CD8-positive, alpha-beta memory T cell (primary cell): ENCODE measurements around the gene ELMOD1. TPM values are rescaled to one million over a fixed set of nuclear protein-coding genes. Genes with fewer than 3 reads are reported as not detected.

Experiments used
- CTCF ChIA-PET: fragments of 350-600 bp; sonication (Branson Sonifier 250); formaldehyde crosslinking; loops from one replicate; lab custom pipeline; 2021; ENCODE audit warnings: antibody characterized with exemption; lab: Charles Lee
- POLR2A ChIA-PET: fragments of 350-600 bp; sonication (Branson Sonifier 250); formaldehyde crosslinking; loops from one replicate; lab custom pipeline; 2021; ENCODE audit warnings: antibody characterized with exemption; lab: Charles Lee
- DNase-seq, 5 donors: peaks; one replicate each; pipeline versions ENCODE4 v3.0.0 to v3.0.0-alpha.2; 2020 to 2022; ENCODE audit warnings: mixed read lengths in 1 of 5
- H3K27ac ChIP-seq: one replicate; pipeline ENCODE4 v1.7.0; 2013; ENCODE audit warnings: low read depth, mild to moderate bottlenecking, low read length, moderate library complexity
- H3K27me3 ChIP-seq: 2 replicates; pipeline ENCODE4 v1.7.0; 2013; ENCODE audit warnings: low read length, mild to moderate bottlenecking; ENCODE audit not compliant: insufficient read depth, poor library complexity, severe bottlenecking
- H3K36me3 ChIP-seq: 2 replicates; pipeline ENCODE4 v1.7.0; 2013; ENCODE audit warnings: mild to moderate bottlenecking, low read length, moderate library complexity; ENCODE audit not compliant: insufficient read depth
- H3K4me1 ChIP-seq: 2 replicates; pipeline ENCODE4 v1.7.0; 2013; ENCODE audit warnings: mild to moderate bottlenecking, low read length, moderate library complexity; ENCODE audit not compliant: insufficient read depth
- H3K4me3 ChIP-seq: 2 replicates; pipeline ENCODE4 v1.7.0; 2013; ENCODE audit warnings: mild to moderate bottlenecking, low read length
- H3K9me3 ChIP-seq: 2 replicates; pipeline ENCODE4 v1.7.0; 2013; ENCODE audit warnings: mild to moderate bottlenecking, low read length
- H3K27ac Mint-ChIP-seq, 8 donors: one replicate each; pipeline ENCODE4 v1.8.0; 2020 to 2021; ENCODE audit warnings: mixed read lengths in 8 of 8, mild to moderate bottlenecking in 6 of 8, inconsistent platforms in 3 of 8, moderate library complexity in 3 of 8
- H3K27me3 Mint-ChIP-seq, 2 donors: one replicate each; pipeline ENCODE4 v1.8.0; 2020 to 2021; ENCODE audit warnings: mixed read lengths in 2 of 2, mild to moderate bottlenecking in 1 of 2, moderate library complexity in 1 of 2
- H3K36me3 Mint-ChIP-seq, 3 donors: one replicate each; pipeline ENCODE4 v1.8.0; 2020 to 2021; ENCODE audit warnings: mixed read lengths in 3 of 3, inconsistent platforms in 1 of 3, mild to moderate bottlenecking in 1 of 3
- H3K4me1 Mint-ChIP-seq, 3 donors: one replicate each; pipeline ENCODE4 v1.8.0; 2020 to 2021; ENCODE audit warnings: mixed read lengths in 3 of 3, inconsistent platforms in 1 of 3, mild to moderate bottlenecking in 1 of 3
- H3K4me3 Mint-ChIP-seq, 7 donors: one replicate each; pipeline ENCODE4 v1.8.0; 2020 to 2021; ENCODE audit warnings: mixed read lengths in 7 of 7, mild to moderate bottlenecking in 6 of 7, moderate library complexity in 4 of 7, inconsistent platforms in 2 of 7
- H3K9me3 Mint-ChIP-seq, 5 donors: one replicate each; pipeline ENCODE4 v1.8.0; 2020 to 2022; ENCODE audit warnings: mixed read lengths in 5 of 5, mild to moderate bottlenecking in 3 of 5, moderate library complexity in 2 of 5, inconsistent platforms in 1 of 5
- polyA plus RNA-seq: library from polyadenylated mRNA; unstranded; fragments of 300-500 nt; fragmentation: Illumina TruSeq; gene quantifications from one replicate; pipeline ENCODE4 v1.2.3, GENCODE V29; 2021
- total RNA-seq, 2 experiments: library from RNA; stranded (reverse); gene quantifications; one replicate each; pipeline ENCODE4 v1.2.3, GENCODE V29; 2021

Gene ELMOD1
- total and polyA plus RNA-seq, 3 experiments from 2014 or later: not detected

DNA sequence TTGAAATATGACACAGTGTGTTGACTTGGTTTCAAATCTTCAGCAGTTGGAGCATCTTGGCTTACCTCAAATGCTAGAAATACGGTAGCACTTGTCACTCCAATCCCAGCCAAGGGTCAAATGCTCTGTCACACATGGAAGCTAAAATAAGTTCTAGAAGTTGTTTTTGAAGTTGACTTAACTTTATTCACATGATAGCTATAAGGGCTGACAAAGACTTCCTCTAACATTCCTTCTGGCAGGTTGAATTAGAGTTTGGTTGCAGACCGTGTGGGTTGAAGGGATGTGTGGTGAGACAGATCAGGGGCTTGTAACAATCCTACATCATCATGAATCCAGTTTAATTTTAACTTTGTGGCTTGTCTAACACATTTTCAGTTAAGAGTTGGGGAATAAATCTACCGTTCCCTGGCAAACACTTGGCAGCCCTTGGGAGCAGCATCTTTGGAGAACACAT lies 116.3 kb downstream of the ELMOD1 start:
- Mint-ChIP-seq H3K36me3 (no peaks in the 10 kb centered on the region), H3K27me3 (peaks cover 15 to 31% of the 10 kb centered on the region in 2 donors), H3K9me3 (no peaks in the 10 kb centered on the region), H3K4me1 (no peaks in the 10 kb centered on the region), H3K27ac (no peak overlapping the region), H3K4me3 (no peak overlapping the region)
- Histone ChIP-seq H3K27me3 (no peaks in the 10 kb centered on the region), H3K4me1 (no peaks in the 10 kb centered on the region), H3K27ac (no peak overlapping the region), H3K36me3 (no peaks in the 10 kb centered on the region), H3K4me3 (no peak overlapping the region), H3K9me3 (no peaks in the 10 kb centered on the region)
- DNase-seq: no peak
- CTCF ChIA-PET: no interaction called here
- POLR2A ChIA-PET: no interaction called here

DNA sequence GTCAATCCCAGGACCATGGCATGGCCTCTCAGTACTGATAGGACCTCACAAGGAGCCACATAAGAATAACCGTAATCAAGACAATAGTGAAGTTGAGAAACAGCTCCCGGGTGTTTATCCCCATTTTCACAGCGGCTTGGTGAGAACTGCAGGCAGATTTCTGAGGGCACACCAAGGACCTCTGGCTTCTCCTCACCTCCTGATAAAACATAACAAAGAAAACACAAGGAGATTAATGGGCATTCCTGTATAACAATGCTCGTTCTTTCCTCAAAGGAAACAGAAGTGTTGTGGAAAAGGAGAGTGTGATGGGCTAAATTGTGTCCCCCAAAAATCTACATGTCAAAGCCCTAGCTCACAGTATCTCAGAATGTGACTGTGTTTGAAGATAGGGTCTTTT lies 116.9 kb downstream of the ELMOD1 start:
- ChIA-PET CTCF (no interaction called here), POLR2A (no interaction called here)
- H3K36me3 Mint-ChIP-seq: no peaks in the 10 kb centered on the region
- no peak overlapping the region for H3K4me3 Mint-ChIP-seq
- DNase-seq: no peak
- H3K9me3 Mint-ChIP-seq: no peaks in the 10 kb centered on the region
- Histone ChIP-seq H3K27ac (no peak overlapping the region), H3K4me1 (no peaks in the 10 kb centered on the region), H3K36me3 (no peaks in the 10 kb centered on the region), H3K27me3 (no peaks in the 10 kb centered on the region), H3K9me3 (no peaks in the 10 kb centered on the region), H3K4me3 (no peak overlapping the region)
- H3K27me3 Mint-ChIP-seq: peaks cover 15 to 34% of the 10 kb centered on the region in 2 donors
- no peak overlapping the region for H3K27ac Mint-ChIP-seq
- H3K4me1 Mint-ChIP-seq: no peaks in the 10 kb centered on the region

DNA sequence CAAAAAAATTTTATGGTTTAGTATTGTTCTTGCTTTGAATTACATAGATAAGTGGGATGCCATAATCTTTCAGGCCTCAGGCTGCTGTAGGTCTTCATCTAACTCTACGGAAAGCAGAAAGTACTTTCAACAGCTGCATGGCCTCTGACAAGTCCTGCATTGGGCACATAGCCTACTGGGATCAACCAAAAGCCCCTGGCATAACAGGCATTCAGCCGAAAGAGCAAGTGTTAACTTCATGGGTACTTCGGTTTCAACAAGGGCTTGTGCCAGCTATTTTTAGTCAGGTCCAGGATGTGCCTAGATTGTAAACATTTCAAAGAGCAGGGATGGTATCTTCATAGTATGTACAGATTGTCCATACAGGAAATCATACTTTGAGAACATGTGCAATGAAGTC lies 117.8 kb downstream of the ELMOD1 start:
- H3K36me3 ChIP-seq: no peaks in the 10 kb centered on the region
- no peaks in the 10 kb centered on the region for H3K4me1 ChIP-seq
- no peak overlapping the region for H3K4me3 ChIP-seq
- no peaks in the 10 kb centered on the region for H3K27me3 ChIP-seq
- Mint-ChIP-seq H3K27me3 (peaks cover 13 to 37% of the 10 kb centered on the region in 2 donors), H3K27ac (no peak overlapping the region), H3K9me3 (no peaks in the 10 kb centered on the region), H3K4me1 (no peaks in the 10 kb centered on the region), H3K36me3 (no peaks in the 10 kb centered on the region), H3K4me3 (no peak overlapping the region)
- no peak for DNase-seq
- H3K27ac ChIP-seq: no peak overlapping the region
- H3K9me3 ChIP-seq: no peaks in the 10 kb centered on the region
- ChIA-PET CTCF (no interaction called here), POLR2A (no interaction called here)

DNA sequence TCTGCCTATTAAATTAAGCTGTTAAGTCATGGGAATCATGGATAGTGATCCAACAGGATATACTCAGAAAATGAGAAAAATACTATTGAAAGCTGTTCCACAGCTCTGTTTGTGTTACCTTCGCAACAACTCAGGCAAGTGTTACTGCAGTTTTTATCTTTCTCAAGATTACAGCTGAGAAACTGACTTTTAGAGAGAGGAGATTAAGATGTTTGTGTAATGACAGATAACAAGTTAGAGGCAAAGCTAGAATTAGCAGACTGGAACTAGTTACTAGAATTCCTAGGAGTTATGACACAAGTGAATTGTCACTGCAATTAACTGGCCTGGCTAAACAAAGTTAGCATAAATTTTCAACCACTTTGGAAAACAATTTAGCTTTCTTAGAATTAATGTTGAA lies 119.4 kb downstream of the ELMOD1 start:
- Histone ChIP-seq H3K4me1 (no peaks in the 10 kb centered on the region), H3K27ac (no peak overlapping the region), H3K27me3 (no peaks in the 10 kb centered on the region), H3K4me3 (no peak overlapping the region), H3K9me3 (no peaks in the 10 kb centered on the region), H3K36me3 (no peaks in the 10 kb centered on the region)
- ChIA-PET CTCF (no interaction called here), POLR2A (no interaction called here)
- Mint-ChIP-seq H3K27ac (no peak overlapping the region), H3K4me3 (no peak overlapping the region), H3K27me3 (peaks cover 17 to 40% of the 10 kb centered on the region in 2 donors), H3K4me1 (no peaks in the 10 kb centered on the region), H3K36me3 (no peaks in the 10 kb centered on the region), H3K9me3 (no peaks in the 10 kb centered on the region)
- DNase-seq: no peak

DNA sequence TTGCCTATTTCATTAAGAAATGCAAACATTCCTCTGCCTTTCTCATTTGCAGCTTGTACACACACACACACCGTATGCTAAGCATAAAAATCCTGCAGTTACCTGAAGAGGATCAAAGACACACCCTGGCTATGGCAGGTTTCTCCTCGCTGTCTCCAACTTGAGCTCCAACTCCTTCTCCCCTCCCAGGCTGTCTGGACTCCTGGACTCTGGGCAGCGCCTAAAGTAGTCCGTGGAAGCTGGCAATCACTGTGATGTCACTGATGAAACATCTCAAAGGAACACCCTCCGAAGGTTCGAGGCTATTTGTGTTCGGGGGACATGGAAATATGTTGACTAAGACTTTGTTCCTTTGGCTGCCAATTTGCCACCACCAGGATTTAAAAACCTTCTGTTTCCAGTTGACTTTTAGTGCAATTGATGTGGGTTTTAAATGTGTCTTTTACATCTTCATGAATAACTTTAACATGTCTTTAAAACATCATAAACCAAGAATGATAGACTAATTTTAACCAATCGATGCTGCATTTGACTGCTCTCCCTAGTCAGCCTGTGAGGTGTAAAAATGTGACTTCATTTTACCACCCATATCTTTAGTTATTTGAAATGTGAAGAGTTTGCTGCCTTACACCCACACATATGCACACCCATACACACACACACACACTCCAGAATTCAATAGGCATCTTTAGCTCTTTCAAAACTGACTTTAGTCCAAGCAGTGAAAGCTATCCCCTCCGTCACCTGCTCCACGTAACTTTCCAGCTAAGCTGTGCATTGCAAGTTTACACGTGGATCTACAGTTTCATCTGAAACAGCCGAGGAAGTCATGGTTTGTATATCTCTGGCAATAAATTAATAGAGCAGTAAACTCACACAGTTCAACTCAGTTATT lies 121.2 kb downstream of the ELMOD1 start, which contains the start of gene SLN:
Gene SLN, minus strand, starts transcription at position 196 of the 895 bp plus-strand sequence.
- H3K9me3 Mint-ChIP-seq: peaks cover 0 to 2% (median 0%) of the 10 kb centered on the region in 5 donors
- POLR2A ChIA-PET: no interaction called here
- no peaks in the 10 kb centered on the region for H3K36me3 Mint-ChIP-seq

DNA sequence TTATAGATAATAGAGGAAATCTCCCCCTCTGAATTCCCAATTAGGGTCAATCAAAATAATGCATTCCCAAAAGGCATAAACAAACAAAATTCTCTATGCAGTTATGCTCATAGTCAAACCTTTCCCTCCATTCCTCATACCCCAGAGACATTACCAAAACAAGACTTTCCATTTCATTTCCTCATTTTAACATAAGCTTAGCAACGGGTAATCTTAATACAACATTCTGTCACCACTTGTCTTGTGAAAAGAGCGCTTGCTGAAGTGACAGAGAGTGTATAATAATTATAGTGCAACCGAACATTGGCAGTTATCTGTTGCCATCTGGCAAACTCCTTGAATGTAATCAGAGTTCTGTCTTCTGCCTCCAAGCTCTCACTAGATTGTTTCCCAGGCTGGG lies 122.1 kb downstream of the ELMOD1 start:
- ChIA-PET CTCF (no interaction called here), POLR2A (no interaction called here)
- H3K27ac ChIP-seq: no peak overlapping the region
- Mint-ChIP-seq H3K36me3 (no peaks in the 10 kb centered on the region), H3K9me3 (peaks cover 0 to 2% (median 0%) of the 10 kb centered on the region in 5 donors), H3K4me1 (no peaks in the 10 kb centered on the region), H3K4me3 (no peak overlapping the region), H3K27ac (no peak overlapping the region), H3K27me3 (peaks cover 13 to 41% of the 10 kb centered on the region in 2 donors)
- no peaks in the 10 kb centered on the region for H3K36me3 ChIP-seq
- no peaks in the 10 kb centered on the region for H3K9me3 ChIP-seq
- DNase-seq: no peak
- no peaks in the 10 kb centered on the region for H3K27me3 ChIP-seq
- no peak overlapping the region for H3K4me3 ChIP-seq
- H3K4me1 ChIP-seq: no peaks in the 10 kb centered on the region

More for the DNA sequence above, 121.2 kb downstream of the ELMOD1 start, which contains the start of gene SLN:
- no peak for DNase-seq
- Mint-ChIP-seq H3K4me1 (no peaks in the 10 kb centered on the region), H3K27me3 (peaks cover 17 to 47% of the 10 kb centered on the region in 2 donors), H3K27ac (no peak within 1 kb of the TSS), H3K4me3 (no peak within 1 kb of the TSS)
- CTCF ChIA-PET: no interaction called here
- no peak within 1 kb of the TSS for H3K27ac ChIP-seq
- no peaks in the 10 kb centered on the region for H3K4me1 ChIP-seq
- H3K27me3 ChIP-seq: no peaks in the 10 kb centered on the region
- no peaks in the 10 kb centered on the region for H3K36me3 ChIP-seq
- H3K9me3 ChIP-seq: no peaks in the 10 kb centered on the region
- no peak within 1 kb of the TSS for H3K4me3 ChIP-seq

Other genes with a start within 250 kb of the ELMOD1 start
- gene CWF19L2, start 133.3 kb upstream of the ELMOD1 start, total RNA-seq: 10 to 100 TPM; 15.7 to 16.5 TPM
- 8.0 TPM for gene CWF19L2, start 133.3 kb upstream of the ELMOD1 start, polyA plus RNA-seq
- gene ALKBH8, start 25.4 kb upstream of the ELMOD1 start, total RNA-seq: 10 to 100 TPM; 19.0 to 19.8 TPM
- gene ALKBH8, start 25.4 kb upstream of the ELMOD1 start, polyA plus RNA-seq: 8.3 TPM
- not detected for gene SLN, start 120.9 kb downstream of the ELMOD1 start, total RNA-seq
- gene SLN, start 120.9 kb downstream of the ELMOD1 start, polyA plus RNA-seq: not detected